HL-60 (cell line): ENCODE results near the gene WNT4.

Experiments used
- DNase-seq, 2 experiments: peaks; one replicate each; pipeline ENCODE4 v3.0.0-alpha.2; 2010 to 2020; ENCODE audit warnings: low read depth in 1 of 2, low spot score in 1 of 2
- H3K27ac ChIP-seq: fragments of 250-450 bp; sonication (Bioruptor Pico); replicated peaks from 2 replicates; pipeline ENCODE4 v1.5.1; 2020; ENCODE audit warnings: mild to moderate bottlenecking, moderate library complexity
- H3K27me3 ChIP-seq: fragments of 250-450 bp; sonication (Bioruptor Pico); 2 replicates; pipeline ENCODE4 v1.5.1; 2021; ENCODE audit warnings: mild to moderate bottlenecking, moderate library complexity; ENCODE audit not compliant: insufficient read depth, poor library complexity, severe bottlenecking
- H3K4me3 ChIP-seq: replicated peaks from 2 replicates; pipeline ENCODE4 v1.5.1; 2011; ENCODE audit warnings: mild to moderate bottlenecking, control low read depth, low read length; ENCODE audit not compliant: insufficient read depth
- CTCF ChIP-seq: IDR thresholded peaks from one replicate; pipeline ENCODE4 v1.5.1; 2011; ENCODE audit warnings: low read length, control low read depth, inconsistent platforms; ENCODE audit not compliant: insufficient read depth
- GABPA ChIP-seq: IDR thresholded peaks from 2 replicates; pipeline ENCODE4 v1.6.1; 2012; ENCODE audit warnings: low read depth
- POLR2AphosphoS5 ChIP-seq: IDR thresholded peaks from 2 replicates; pipeline ENCODE4 v1.6.1; 2012; ENCODE audit warnings: low read depth
- REST ChIP-seq: IDR thresholded peaks from 2 replicates; pipeline ENCODE4 v1.6.1; 2012; ENCODE audit warnings: low read depth; ENCODE audit not compliant: insufficient replicate concordance
- SPI1 ChIP-seq: IDR thresholded peaks from 2 replicates; pipeline ENCODE4 v1.6.1; 2012; ENCODE audit warnings: low read depth, mild to moderate bottlenecking, borderline replicate concordance

WNT4 gene

GRCh38 chr1:22176258-22176657 lies 33.4 kb upstream of the WNT4 start:
- DNase-seq = no peak

GRCh38 chr1:22174446-22175220 lies 31.7 kb upstream of the WNT4 start:
- DNase-seq = no peak
- no peaks in the 10 kb centered on the region for H3K27me3 ChIP-seq
- H3K4me3 ChIP-seq = no peak overlapping the region
- TF ChIP-seq REST (no peak), CTCF (no peak), SPI1 (no peak), GABPA (no peak), POLR2AphosphoS5 (no peak)
- no peak overlapping the region for H3K27ac ChIP-seq

More at GRCh38 chr1:22176258-22176657, 33.4 kb upstream of the WNT4 start:
- no peak overlapping the region for H3K4me3 ChIP-seq
- TF ChIP-seq CTCF (no peak), POLR2AphosphoS5 (no peak), SPI1 (no peak), GABPA (no peak), REST (no peak)
- no peak overlapping the region for H3K27ac ChIP-seq
- H3K27me3 ChIP-seq = no peaks in the 10 kb centered on the region

- Histone ChIP-seq H3K4me3 (no peak overlapping the region), H3K27me3 (no peaks in the 10 kb centered on the region), H3K27ac (no peak overlapping the region)
- TF ChIP-seq REST = no peak
- no peak for TF ChIP-seq GABPA
- no peak for TF ChIP-seq SPI1
- no peak for TF ChIP-seq POLR2AphosphoS5
- TF ChIP-seq CTCF = no peak
- DNase-seq = no peak
These were observed 29.2 kb upstream of the WNT4 start for GRCh38 chr1:22171951-22172715.
